ENCODE results near the gene ATRIP. TPM values are rescaled to one million over a fixed set of nuclear protein-coding genes. Genes with fewer than 3 reads are reported as not detected.

Gene ATRIP
- total and polyA plus RNA-seq, 2 of the 4 experiments (the other 2 are of a cell fraction): 6.8 to 10.8 TPM

DNA sequence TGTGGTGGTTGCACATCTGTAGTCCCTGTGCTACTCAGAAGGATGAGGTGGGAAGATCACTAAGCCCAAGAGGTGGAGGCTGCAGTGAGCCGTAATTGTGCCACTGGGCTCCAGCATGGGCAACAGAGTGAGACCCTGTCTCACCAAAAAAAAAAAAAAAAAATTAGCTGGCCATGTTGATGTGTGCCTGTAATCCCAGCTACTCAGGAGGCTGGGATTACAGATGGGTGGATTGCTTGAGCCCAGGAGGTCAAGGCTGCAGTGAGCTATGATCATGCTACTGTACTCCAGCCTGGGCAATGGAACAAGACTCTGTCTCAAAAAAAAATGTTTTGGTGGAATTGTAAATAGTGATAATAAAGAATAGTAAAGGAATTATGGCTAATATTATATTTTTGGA, 9.9 kb downstream of the ATRIP start:
- no peaks in the 10 kb centered on the region for H3K27me3 ChIP-seq (ENCODE audit: control insufficient read depth, insufficient read depth, low read length)
- CTCF ChIA-PET: no interaction called here
- H3K23ac ChIP-seq (ENCODE audit: low read depth, low read length): no peak overlapping the region
- no peak overlapping the region for H4K8ac ChIP-seq (ENCODE audit: low read depth in 2 of 2, low read length in 2 of 2)
- no peak overlapping the region for H3K18ac ChIP-seq (ENCODE audit: low read depth, low read length)
- POLR2A ChIA-PET (ENCODE audit: unreplicated experiment): no interaction called here
- no peak overlapping the region for H2BK15ac ChIP-seq (ENCODE audit: low read depth, low read length)
- H4K91ac ChIP-seq (ENCODE audit: insufficient read depth, low read depth, low read length): no peak overlapping the region
- H2BK5ac ChIP-seq (ENCODE audit: low read depth, low read length, poor library complexity, severe bottlenecking): no peak overlapping the region
- H4K20me1 ChIP-seq (ENCODE audit: insufficient read depth, low read length): no peaks in the 10 kb centered on the region
- intact Hi-C loops (cut with micrococcal nuclease) (no loop called here), dilution Hi-C loops (cut with HindIII; ENCODE audit: low sequenced_read_pairs, unreplicated experiment) (no loop called here), in situ Hi-C loops (cut with MboI; ENCODE audit: low sequenced_read_pairs) (no loop called here)
- ATAC-seq (ENCODE audit: low read depth) (no peak), DNase-seq (no peak)
- TF ChIP-seq MAFK (IDR thresholded peaks at IDR 0.05; ENCODE audit: low read depth, low read length): no peak
- no peak for TF ChIP-seq MXI1 (IDR thresholded peaks at IDR 0.05; ENCODE audit: borderline replicate concordance, low read depth, low read length)
- no peak for TF ChIP-seq NFE2L2 (IDR thresholded peaks at IDR 0.05; ENCODE audit: low read depth, low read length)
- TF ChIP-seq, protein P1, sequence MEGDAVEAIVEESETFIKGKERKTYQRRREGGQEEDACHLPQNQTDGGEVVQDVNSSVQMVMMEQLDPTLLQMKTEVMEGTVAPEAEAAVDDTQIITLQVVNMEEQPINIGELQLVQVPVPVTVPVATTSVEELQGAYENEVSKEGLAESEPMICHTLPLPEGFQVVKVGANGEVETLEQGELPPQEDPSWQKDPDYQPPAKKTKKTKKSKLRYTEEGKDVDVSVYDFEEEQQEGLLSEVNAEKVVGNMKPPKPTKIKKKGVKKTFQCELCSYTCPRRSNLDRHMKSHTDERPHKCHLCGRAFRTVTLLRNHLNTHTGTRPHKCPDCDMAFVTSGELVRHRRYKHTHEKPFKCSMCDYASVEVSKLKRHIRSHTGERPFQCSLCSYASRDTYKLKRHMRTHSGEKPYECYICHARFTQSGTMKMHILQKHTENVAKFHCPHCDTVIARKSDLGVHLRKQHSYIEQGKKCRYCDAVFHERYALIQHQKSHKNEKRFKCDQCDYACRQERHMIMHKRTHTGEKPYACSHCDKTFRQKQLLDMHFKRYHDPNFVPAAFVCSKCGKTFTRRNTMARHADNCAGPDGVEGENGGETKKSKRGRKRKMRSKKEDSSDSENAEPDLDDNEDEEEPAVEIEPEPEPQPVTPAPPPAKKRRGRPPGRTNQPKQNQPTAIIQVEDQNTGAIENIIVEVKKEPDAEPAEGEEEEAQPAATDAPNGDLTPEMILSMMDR (conservative IDR thresholded peaks at IDR 0.05; ENCODE audit: low read depth, low read length): no peak
- TF ChIP-seq RFX5 (IDR thresholded peaks at IDR 0.05; ENCODE audit: low read depth, low read length): no peak
- TF ChIP-seq MAZ (IDR thresholded peaks at IDR 0.05; ENCODE audit: borderline replicate concordance, low read depth, low read length): no peak
- no peak for TF ChIP-seq RCOR1 (IDR thresholded peaks at IDR 0.05; ENCODE audit: insufficient replicate concordance, low read length)
- TF ChIP-seq SMC3 (IDR thresholded peaks at IDR 0.05; ENCODE audit: low read depth, low read length): no peak
- TF ChIP-seq FOS (IDR thresholded peaks at IDR 0.05; ENCODE audit: low read depth, low read length): no peak
- TF ChIP-seq CHD1 (IDR thresholded peaks at IDR 0.05; ENCODE audit: low read depth, low read length): no peak
- no peak overlapping the region for H2BK20ac ChIP-seq (ENCODE audit: low read depth, low read length)
- no peak overlapping the region for H2BK120ac ChIP-seq (ENCODE audit: low read depth, low read length)
- no peak overlapping the region for H3K4ac ChIP-seq (ENCODE audit: low read depth, low read length)
- H3K79me1 ChIP-seq (ENCODE audit: low read depth in 1 of 2, low read length in 2 of 2): peaks cover 0 to under 1% of the 10 kb centered on the region in 2 experiments; a peak in 1 of 4 replicates
- WGBS, 2 experiments (ENCODE audit: extremely low coverage in 2 of 2, insufficient read length in 1 of 2): no CpG with 5 or more reads among the region's 1 CpG
- no peak overlapping the region for H3K56ac ChIP-seq (ENCODE audit: extremely low read depth, insufficient read depth, low read length)
- H2AFZ ChIP-seq (replicated peaks; ENCODE audit: low read length, poor library complexity): no peak overlapping the region
- H3K9me3 ChIP-seq (ENCODE audit: control insufficient read depth, insufficient read depth, low read length): no peaks in the 10 kb centered on the region
- no peak overlapping the region for H2AK5ac ChIP-seq (ENCODE audit: low read depth, low read length)
- no peak overlapping the region for H3K4me3 ChIP-seq (ENCODE audit: insufficient read depth, low read depth, low read length)
- no peak overlapping the region for H3K14ac ChIP-seq (replicated peaks; ENCODE audit: low read depth, low read length)
- no peak overlapping the region for H2AK9ac ChIP-seq (replicated peaks; ENCODE audit: low read depth, low read length, poor library complexity)
- no TSS peak for BruUV-seq (replicated peaks)
- no peak overlapping the region for H4K5ac ChIP-seq (ENCODE audit: low read depth, low read length)
- no peaks in the 10 kb centered on the region for H3K4me1 ChIP-seq (ENCODE audit: control insufficient read depth, insufficient read depth, low read length)
- H3K9me1 ChIP-seq (ENCODE audit: insufficient read depth, low read length): no peaks in the 10 kb centered on the region
- no peak overlapping the region for H3K9ac ChIP-seq (ENCODE audit: low read depth, low read length)
- no peak overlapping the region for H3K4me2 ChIP-seq (ENCODE audit: low read depth, low read length)
- peaks cover 38% of the 10 kb centered on the region for H3K36me3 ChIP-seq (ENCODE audit: control insufficient read depth, insufficient read depth, low read length)
- no peak overlapping the region for H3K27ac ChIP-seq (ENCODE audit: insufficient read depth, low read length)

Measured in IMR-90 (cell line).